ENCODE measurements around the gene JARID2.

Gene JARID2

DNA sequence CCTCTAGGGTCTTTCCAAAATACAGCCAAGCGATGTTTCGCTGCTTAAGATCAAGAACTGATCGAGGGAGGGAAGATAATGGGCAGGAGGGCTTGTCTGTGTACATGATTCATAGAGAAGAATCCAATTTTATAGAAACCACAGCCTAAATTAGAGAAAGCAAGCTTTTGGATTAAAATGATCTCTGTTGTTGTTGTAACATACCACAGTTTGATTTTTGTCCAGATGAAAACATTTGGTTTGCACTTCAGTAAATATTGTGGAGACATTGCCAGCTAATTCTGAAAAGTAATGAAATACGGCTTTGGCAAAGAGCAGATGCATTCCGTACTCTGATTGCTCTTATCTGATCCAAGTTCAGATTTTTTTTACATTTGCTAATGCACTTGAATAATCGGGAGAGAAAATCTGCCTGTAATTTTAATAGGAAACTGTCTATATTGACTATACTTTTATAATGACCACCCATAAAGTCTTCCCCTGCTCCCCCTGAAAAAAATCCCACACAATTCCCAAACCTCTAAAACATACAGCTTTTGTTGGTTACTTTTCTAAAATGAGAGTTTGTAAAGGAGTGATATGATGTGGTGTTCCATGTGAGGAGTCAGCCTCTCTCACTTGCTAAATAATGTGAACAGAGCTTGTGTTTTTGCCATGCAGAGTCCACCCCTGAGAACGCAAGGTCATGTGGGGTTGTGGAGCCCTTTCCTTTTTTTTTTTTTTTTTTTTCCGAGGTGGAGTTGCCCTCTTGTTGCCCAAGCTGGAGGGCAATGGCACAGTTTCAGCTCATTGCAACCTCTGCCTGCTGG, 217.1 kb downstream of the JARID2 start:
- peak; percentile 86 for DNase-seq (ENCODE audit: low read depth)

DNA sequence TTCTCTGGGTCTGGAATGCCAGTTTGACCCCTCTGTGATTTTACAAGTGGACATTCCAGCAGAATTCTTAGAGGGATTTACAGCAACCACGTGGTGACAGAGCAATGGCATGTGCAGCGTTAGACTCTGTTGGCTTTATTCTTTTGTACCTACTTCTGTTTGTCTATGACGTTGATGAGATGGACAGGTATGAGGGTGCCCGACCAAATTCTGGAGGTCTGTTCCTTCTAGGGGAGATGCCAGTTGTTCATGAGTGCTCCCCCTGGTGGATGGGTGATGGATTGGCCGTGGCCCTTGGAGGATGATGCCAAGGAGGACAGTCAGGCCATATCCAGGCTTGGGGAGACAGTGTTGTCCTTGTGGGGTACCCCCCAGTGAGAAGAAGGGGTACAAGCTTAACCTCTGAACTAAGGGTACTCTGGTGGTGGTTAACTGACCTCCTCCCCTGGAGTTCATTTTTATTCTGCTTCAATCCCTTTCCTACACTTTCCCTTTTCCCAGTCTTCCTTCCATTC, 218.4 kb downstream of the JARID2 start:
- peak; percentile 39 for DNase-seq (ENCODE audit: low read depth)

DNA sequence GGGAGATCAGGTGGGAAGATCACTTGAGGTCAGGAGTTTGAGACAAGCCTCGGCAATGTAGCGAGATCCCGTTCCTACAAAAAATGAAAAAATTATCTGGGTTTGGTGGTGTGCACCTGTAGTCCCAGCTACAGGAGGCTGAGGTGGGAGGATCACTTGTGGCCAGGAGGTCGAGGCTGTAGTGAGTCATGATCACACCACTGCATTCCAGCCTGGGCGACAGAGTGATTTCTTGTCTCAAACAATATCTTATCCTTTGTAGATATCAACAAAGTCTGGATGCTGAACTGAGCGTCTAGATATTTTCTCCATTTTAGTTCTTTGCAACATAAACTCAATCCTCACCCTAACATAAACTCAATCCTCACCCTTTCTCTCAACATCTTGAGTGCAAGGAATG, 219.3 kb downstream of the JARID2 start:
- DNase-seq (ENCODE audit: low read depth) = no peak

DNA sequence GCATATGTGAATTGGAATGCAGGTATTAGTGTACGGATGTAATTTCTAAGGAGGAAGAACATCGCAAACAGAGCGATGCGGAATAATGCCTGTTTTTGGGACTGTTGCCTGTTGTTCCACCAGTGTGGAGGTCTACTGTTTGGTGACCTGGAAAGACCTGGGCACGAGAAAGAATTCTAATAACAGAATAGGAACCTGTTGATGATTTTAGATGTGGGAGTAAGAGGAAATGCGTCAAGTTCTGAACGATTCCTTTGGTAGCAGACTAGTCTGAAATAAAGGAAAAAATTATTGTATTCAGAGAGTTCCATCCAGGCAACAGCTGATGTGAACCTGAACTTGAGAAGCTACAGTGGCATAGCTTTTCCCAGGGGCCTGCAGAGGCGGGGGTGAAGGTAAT, 224.9 kb downstream of the JARID2 start:
- no peak for DNase-seq (ENCODE audit: low read depth)

DNA sequence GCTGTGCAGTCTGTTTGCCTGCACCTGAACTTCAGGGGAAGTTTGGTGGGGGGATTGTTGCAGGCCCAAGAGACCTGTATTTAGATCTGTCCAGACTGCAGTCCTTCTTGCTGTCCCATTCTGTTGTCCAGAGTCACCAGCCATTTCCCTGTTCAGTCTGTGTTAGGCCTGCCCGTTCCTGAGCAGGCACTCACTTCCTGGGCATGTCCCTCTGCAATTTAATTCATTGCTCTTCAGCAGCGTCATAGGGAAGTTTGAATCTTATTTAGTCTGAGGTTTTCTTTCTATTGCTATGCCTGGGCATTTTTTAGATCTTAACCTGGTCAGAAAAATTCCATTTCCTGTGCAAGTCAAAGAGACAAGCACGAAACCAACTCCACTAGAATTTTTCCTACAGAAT, 226.8 kb downstream of the JARID2 start:
- no peak for DNase-seq (ENCODE audit: low read depth)

DNA sequence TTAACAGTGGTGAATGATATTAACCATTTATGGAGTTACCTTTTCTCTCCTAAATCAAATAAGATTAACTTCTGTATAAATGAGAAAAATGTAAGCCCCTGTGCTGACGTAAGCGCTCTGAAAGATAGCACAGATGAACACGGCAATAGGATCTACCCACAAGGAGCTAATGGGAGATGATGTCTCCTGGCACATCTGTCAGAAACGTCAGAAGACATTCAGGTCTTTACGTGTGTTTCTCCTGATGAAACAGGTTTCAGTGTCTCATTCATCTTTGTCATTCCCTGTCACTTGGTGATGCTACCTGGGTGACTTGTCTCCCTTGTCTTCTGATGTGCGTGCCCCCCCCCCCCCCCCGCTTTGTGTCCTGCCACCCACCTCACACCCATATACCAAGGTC, 227.3 kb downstream of the JARID2 start:
- no peak for DNase-seq (ENCODE audit: low read depth)

DNA sequence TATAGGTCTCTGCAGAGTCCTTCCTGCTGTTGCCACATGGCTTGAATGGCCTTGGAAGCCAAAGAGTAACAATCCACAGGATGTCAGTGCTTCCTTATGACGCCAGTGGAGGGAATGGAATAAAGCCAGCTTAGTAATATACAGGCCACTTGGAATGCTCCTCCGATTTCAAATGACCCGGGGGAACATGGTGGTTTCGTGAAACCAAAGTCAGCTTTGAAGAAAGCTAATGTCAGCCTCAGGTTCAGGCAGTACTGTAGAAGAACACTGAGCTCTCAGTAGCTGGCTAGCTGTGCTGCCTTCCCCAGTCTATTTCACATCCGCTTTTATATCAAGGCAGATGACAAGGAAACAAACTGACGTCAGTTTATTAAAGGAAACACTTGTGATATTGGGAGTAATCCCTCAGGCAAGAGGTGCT, 227.9 kb downstream of the JARID2 start:
- DNase-seq (ENCODE audit: low read depth) = peak; percentile 92

DNA sequence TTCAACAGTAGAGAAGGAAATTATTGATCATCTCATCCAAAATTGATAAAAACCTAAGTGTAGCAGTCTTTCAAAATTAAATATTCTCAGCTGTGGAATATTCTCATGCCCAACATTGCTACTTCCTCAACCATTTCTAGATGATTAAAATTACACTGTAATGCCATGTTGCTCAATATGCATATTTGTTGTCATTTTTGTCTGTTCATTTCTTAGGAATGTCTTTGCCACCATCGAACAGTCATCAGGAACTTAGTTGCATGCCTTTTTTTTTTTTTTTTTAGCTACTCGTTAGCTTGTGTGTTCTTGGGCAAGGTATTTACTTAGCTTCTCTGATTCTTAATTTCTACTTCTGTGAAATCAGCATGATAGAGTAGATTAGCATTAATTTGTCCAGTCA, 228.3 kb downstream of the JARID2 start:
- DNase-seq (ENCODE audit: low read depth) = peak; percentile 85

DNA sequence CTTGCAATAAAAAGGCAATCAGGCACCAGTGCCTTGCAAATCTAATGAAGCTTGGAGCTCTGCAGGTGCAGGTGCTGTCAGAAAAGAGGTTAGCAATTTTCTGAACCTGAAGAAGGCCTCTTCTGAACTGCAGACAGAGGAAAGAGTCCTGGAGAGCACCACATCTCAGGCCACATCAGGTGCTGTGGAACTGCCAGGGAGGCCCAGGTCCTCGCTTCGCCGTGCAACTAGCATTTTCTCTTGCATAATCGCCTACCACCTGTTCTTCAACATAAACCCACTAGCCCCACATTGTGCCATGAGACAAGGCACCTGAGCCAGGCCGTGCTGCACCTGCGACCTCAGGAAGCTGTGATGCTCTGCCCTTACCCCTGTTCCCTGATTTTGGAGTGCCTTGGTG, 229.4 kb downstream of the JARID2 start:
- no peak for DNase-seq (ENCODE audit: low read depth)

DNA sequence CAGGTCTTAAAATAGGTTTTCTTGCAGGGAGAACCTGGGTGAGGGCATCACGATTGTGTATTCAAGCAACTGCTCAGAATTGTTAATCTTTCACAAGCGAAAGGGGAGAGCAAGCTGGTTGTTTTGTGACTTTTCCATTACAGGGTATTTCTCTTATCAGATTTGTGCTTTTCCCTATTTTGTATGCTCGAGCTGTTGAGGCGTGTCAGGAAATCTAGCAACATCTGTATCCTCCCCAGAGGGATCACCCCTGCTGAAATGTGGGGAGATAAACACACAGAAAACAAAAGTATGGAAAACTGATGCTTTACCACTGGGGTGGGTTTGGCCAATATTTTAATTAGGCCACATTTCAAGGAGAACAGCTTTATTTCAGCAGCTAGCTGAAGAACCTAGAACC, 230.0 kb downstream of the JARID2 start:
- no peak for DNase-seq (ENCODE audit: low read depth)

DNA sequence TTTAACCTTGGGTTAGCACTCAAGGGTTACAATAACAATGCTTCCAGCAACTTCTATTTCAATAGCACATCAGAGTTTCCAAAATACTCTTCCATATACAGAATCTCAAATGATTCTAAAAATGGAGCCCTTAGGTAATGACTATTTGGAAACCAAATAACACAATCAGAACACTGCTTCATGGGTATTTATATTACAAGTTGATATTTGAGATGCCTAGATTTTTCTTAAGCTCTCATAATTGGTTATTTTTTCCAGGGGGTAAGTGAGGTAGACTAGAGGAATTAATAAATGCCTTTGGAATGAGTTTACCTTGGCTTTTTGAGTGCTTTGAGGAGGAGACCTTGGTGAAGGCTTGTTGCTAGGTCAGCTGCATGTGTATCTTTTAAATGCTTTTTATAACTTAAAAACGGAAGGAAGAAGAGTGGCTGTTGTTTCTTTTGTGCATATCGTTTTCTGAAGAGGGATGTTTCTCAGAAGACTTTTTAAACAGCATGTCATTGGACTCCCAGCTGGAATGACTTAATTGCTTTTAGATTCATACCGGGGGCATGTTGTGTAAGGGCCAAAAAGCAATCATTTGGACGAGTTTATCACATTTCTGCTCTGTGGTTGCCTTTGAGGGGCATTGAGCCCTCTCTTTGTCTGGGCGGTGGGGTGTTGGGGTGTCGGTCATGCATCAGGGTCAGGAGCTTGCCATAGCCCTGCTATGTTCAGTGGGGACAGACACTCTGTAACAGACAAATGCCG, 230.9 kb downstream of the JARID2 start:
- peak; percentile 73 for DNase-seq (ENCODE audit: low read depth)

DNA sequence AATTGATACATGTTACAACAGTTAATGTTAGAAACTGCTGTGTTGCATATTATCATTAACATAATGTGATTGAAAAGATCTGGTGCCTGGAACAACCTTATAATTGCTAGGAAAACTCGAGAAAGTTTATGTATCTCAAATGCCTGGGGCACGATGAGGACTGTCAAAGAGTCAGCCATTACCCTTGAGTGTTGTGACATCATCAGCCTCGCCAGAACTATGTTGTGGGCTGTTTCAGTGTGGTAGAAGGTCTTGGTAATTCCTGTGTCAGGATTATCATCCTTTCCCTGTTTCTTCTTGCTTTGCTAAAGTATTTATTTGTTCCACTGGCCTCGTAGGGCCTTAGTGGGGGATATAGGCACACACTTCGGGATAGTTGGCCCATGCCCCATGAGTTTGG, 231.9 kb downstream of the JARID2 start:
- DNase-seq (ENCODE audit: low read depth) = peak; percentile 46

DNA sequence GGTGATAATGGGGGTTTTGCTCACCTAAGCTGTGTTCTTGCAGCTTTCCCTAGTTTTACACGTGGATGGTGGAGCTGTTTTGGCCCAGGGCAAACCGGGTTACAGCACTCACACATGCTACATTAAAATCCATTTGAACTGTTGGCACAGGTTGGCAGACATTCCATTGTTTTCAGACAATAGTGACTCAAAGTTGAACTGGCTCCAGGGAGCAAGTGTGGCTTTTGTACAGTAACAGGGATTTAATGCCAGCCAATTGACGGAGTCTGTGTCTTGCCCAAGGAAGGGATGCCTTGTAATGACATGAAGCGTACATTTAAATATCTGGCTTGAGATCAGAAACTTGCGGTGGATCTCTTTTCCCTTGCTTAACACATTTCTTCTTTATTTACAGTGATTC, 233.9 kb downstream of the JARID2 start:
- DNase-seq (ENCODE audit: low read depth) = peak; percentile 17

DNA sequence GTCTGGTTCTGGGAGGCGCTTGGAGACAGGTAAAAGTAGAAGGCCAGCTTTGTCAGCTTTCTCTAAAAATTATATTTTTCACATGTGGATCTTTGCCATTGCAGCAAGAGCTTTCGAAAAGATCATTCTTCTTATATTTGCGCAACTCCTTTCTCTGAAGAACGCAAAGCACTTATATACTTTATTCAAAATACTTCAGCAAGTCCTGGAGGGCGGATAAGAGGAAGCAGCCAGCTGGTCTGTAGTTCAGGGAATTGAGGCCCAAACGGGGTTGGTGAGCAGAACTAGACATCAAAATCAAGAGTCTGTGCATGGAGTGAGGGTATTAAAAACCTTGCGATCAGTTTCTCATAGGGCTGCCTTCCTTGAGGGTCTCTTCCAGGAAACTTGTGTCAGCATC, 234.7 kb downstream of the JARID2 start:
- DNase-seq (ENCODE audit: low read depth) = no peak

DNA sequence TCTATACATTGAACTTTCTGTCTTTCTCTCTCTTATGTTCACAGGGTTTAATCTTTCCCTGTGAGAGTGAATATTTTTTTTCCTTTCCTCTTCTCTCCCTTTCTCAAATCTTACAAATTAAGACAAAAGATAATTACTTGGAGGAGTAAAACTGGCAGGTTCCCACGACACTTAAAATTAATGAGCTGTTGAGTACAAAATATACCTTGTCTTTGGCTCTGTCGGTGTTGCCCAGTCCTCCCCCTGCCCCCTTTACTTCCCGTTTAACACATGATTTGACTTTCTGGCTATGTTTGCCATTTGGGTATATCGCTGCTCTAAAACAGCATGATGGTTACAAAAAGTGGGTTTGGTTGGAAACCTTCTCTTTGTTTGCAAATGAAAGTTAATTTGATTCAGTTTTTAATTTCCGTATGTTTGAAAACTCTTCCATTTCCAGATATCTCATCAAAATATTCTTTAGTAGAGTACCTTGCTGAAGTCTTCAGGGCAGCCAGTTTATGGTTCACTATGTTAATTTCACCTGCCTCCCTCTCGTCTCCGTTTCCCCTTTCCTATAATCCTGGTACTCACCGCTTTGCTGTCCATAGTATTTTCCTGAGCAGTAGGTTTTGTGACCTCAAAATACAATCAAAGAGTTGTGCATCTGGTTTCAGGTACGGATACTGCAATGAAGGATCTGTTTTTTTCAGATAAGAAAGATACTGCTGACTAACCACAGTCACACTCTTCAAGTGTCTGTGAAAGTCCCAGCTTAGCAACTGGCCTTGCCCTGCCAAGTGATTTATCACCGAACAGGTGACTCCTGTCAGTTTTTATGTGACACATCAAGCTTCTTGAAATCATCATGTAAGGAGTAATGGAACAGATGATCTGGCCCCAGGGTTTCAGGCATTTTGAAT, 235.8 kb downstream of the JARID2 start:
- DNase-seq (ENCODE audit: low read depth) = no peak

DNA sequence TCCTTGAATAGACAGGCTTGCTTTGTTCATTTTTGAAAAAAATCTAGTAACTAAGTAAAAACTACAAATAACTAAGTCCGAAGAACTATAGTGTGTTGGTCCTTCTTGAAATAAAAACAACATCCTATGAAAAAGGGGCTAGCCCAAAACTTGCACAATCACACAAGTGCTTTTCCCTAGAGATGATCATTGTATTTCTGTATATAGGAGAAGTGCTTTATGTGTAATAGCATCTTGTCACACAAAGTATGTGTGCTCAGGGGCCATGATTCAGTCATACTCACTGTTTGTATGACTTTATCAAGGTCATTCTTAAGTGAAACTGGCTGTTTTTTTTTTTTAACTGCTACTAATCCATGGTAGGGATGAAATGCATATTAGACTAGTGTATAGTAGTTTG, 237.2 kb downstream of the JARID2 start:
- DNase-seq (ENCODE audit: low read depth) = peak; percentile 19

DNA sequence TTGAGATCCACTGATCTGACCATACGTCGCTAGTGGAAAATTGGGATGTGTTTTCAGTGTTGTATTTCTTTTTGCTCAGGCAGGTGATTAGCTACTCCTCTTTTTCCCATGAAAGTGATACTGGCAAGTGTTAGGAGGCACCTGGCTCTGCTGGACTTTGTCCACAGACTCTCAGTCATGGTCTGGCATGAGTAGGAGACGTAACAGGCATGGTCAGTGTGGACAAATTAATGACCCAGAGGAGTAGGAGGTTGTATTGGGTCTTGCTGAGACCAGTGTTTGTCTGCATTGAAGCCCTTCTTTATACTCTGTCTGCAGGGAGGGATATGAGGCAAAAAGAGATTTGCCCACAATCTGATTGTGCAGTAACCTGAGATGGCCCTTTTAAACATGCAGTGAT, 238.3 kb downstream of the JARID2 start:
- DNase-seq (ENCODE audit: low read depth) = no peak

DNA sequence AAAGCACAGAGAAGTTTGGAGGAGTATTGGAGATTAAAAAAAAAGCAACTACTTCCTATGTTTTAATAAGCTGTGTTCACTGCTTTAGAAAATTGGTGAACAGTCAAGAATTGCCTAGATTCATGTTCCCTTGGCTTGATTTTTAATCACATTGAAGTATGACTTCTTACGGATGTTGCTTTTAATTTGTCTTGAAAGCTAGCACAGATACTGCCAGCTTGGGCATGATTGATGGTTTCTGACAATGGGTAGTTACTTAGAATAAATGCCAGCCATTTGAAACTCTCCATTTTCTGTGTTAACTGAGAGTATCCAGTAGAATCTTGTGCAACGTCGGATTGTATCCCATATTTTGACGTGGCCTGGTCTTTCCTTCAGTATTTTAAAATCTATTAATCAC, 239.0 kb downstream of the JARID2 start:
- DNase-seq (ENCODE audit: low read depth) = no peak

DNA sequence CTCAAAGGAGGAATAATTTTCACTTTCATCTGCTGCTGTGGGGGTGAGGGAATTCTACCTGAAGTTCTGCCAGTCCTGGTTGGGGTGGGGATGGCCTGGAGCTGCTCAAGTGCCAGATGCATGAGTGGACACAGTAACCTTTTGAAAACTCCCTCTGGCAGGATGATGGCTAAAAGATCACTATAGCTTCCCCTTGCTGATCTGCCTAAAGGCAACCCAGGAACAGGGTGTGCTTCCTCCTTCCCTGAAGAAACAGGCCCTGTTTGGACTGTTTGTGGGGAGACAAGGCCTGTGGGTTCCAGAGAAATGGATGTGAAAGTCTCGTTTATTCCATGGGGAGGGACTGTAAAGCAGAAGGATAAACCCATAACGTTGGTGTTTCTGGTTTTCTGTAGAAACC, 240.1 kb downstream of the JARID2 start:
- no peak for DNase-seq (ENCODE audit: low read depth)

DNA sequence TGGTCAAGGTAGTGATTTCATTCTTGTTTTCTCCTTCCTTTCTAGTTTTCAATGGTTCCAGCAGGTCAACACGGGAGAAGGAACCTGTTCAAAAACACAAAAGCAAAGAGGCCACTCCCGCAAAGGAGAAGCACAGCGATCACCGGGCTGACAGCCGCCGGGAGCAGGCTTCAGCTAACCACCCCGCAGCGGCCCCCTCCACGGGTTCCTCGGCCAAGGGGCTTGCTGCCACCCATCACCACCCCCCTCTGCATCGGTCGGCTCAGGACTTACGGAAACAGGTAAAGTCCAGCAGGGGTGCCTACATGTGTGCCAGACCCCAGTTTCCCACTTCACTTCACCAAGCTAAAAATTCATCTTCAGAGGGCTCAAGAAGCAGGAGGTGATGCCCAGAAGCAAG, 241.4 kb downstream of the JARID2 start:
- DNase-seq (ENCODE audit: low read depth) = no peak

DNA sequence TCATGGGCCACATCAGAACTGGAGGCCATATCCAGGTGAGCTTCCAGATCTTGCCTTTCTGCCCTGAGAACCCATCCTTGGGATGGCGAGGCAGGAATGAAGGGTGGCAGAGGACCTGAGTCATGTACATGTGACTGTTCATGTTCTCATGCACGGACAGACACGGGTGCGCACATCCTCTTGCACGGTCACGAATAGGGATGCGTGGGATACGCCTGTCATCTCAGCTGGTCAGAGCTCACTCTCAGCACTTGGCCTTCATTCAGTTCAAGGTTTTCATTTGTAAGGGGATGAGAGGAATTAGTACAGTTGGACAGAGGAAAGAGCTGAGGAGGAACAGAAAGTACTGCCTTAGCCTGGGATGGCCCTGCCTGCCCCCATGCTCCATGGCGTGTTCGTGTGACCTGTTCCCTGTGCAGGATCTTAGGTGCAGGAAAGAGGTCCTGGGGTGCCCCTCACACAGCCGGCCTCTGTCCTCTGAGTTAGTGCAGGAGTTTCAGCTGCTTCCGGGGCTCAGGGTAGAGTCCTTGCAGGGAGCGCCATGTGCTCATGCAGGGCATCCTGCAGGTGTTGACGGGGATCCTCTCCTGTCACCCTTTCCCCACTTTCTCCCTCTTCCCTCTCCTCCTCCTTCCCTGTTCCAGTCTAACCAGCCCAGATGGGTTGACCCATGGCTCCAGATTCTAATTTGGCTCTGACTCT, 243.5 kb downstream of the JARID2 start:
- DNase-seq (ENCODE audit: low read depth) = no peak
